Muscle layer of duodenum (tissue), 2 donors: ENCODE results near the gene C17orf67.

Source experiments
- H3K27ac ChIP-seq: one replicate; pipeline ENCODE4 v1.7.0; 2013; ENCODE audit warnings: mild to moderate bottlenecking, low read length
- H3K27me3 ChIP-seq: one replicate; pipeline ENCODE4 v1.7.0; 2013; ENCODE audit warnings: low read depth, mild to moderate bottlenecking, control low read depth, low read length
- H3K36me3 ChIP-seq, 2 donors: one replicate each; pipeline ENCODE4 v1.7.0; 2013; ENCODE audit warnings: low read length in 2 of 2, control low read depth in 1 of 2, mild to moderate bottlenecking in 1 of 2; ENCODE audit not compliant: insufficient read depth in 2 of 2, control insufficient read depth in 1 of 2
- H3K4me1 ChIP-seq, 2 donors: one replicate each; pipeline ENCODE4 v1.7.0; 2013; ENCODE audit warnings: low read length in 2 of 2, mild to moderate bottlenecking in 2 of 2, control low read depth in 1 of 2, moderate library complexity in 1 of 2; ENCODE audit not compliant: insufficient read depth in 2 of 2, control insufficient read depth in 1 of 2
- H3K4me3 ChIP-seq, 2 donors: one replicate each; pipeline ENCODE4 v1.7.0; 2013; ENCODE audit warnings: low read length in 2 of 2, low read depth in 1 of 2, mild to moderate bottlenecking in 1 of 2
- H3K9me3 ChIP-seq, 2 donors: one replicate each; pipeline ENCODE4 v1.7.0; 2013; ENCODE audit warnings: low read length in 2 of 2, control low read depth in 1 of 2, mild to moderate bottlenecking in 1 of 2; ENCODE audit not compliant: control insufficient read depth in 1 of 2
- donor health status: healthy.

C17orf67 gene

DNA sequence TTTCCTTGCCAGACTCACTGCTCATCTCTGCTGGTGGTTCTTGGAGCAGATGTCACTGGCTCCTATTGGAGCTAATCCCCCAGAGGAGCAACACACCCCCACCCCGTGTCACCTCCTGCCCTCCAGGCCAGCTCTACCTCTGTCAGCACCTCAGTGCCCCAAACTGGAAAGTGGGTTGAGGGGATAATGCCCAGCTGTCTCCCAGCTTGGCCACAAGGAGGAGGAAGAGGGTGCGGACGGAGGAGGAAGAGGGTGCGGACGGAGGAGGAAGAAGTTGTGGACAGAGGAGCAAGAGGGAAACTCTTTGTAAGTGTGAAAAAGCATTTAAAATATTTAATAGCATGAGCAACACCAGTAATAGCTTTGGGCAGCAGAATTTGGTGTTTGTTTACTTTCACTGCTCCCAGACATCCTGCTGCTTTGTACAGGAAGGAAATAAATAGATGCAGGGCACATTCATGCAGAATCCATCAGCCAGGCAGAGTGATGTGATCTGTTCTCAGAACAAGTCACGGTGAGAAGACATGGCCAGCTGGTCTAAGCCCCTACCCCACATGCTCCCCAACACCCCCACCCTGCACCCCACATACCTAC is 82.5 kb downstream of the C17orf67 start:
- Histone ChIP-seq H3K36me3 (no peaks in the 10 kb centered on the region), H3K4me3 (no peak overlapping the region), H3K4me1 (no peaks in the 10 kb centered on the region), H3K27me3 (no peaks in the 10 kb centered on the region), H3K27ac (no peak overlapping the region), H3K9me3 (peaks cover 0 to 3% of the 10 kb centered on the region in 2 donors)

GRCh38 chr17:56744721-56745120 is 89.0 kb downstream of the C17orf67 start:
- Histone ChIP-seq H3K4me1 (no peaks in the 10 kb centered on the region), H3K36me3 (no peaks in the 10 kb centered on the region), H3K27me3 (no peaks in the 10 kb centered on the region), H3K9me3 (peaks cover 0 to 9% of the 10 kb centered on the region in 2 donors), H3K27ac (no peak overlapping the region), H3K4me3 (no peak overlapping the region)

- Histone ChIP-seq H3K27me3 (no peaks in the 10 kb centered on the region), H3K9me3 (peaks cover 0 to 9% of the 10 kb centered on the region in 2 donors), H3K4me3 (no peak overlapping the region), H3K27ac (no peak overlapping the region), H3K4me1 (no peaks in the 10 kb centered on the region), H3K36me3 (no peaks in the 10 kb centered on the region)
Measured at GRCh38 chr17:56742601-56743000, 91.1 kb downstream of the C17orf67 start.
